HG03457 (cell line): ENCODE measurements around the gene KIF17.

Experiments
- ATAC-seq: cut with Tn5 transposase; IDR thresholded peaks from one replicate; pipeline ENCODE4 v1.9.1; 2021; ENCODE audit warnings: moderate number of reproducible peaks; ENCODE audit not compliant: unreplicated experiment

Gene KIF17

DNA sequence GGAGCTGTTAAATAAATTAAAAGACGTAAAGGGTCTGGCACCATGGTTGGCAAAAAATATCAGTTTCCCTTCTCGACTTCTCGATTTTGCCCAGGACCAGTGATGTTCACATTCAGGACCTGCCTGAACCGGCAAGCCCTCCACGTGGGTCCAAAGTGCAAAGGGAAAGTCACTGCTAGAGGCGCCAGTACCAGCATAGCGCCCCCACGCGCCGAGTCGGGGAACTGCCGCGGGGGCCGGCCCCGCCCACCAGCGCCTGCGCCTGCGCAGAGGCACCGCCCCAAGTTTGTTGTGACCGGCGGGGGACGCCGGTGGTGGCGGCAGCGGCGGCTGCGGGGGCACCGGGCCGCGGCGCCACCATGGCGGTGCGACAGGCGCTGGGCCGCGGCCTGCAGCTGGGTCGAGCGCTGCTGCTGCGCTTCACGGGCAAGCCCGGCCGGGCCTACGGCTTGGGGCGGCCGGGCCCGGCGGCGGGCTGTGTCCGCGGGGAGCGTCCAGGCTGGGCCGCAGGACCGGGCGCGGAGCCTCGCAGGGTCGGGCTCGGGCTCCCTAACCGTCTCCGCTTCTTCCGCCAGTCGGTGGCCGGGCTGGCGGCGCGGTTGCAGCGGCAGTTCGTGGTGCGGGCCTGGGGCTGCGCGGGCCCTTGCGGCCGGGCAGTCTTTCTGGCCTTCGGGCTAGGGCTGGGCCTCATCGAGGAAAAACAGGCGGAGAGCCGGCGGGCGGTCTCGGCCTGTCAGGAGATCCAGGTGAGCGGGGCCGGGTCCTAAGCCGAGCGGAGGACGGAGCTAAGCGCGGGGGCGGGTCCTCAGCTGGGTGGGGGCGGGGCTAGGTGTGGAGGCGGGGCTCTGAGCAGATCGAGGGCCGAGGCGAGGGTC, 84.4 kb downstream of the KIF17 start, which contains the start of gene PINK1:
PINK1 (plus strand) TSS at position 269 of the 875 bp plus-strand sequence; CDS start at position 360, 91 bp downstream.
- ATAC-seq = no peak

- no peak for ATAC-seq
These were observed 85.4 kb downstream of the KIF17 start for GRCh38 chr1:20632386-20632785.

- ATAC-seq = no peak
These were observed 87.1 kb downstream of the KIF17 start for GRCh38 chr1:20630729-20631128.

- ATAC-seq = no peak
These were observed 91.3 kb downstream of the KIF17 start for GRCh38 chr1:20626524-20626923.

DNA sequence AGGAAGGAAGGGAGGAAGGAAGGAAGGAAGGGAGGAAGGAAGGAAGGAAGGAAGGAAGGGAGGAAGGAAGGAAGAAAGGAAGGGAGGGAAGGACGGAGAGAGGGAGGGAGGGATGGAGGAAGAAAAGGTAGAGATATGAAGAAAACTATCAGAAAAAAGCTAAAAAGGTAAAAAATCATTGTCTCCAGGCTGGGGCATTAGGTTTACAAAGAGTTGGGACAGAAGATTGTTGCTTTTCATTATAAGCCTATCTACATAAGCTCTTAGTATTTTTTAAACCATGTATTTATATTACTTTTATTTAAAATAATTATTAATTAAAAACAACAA, 91.7 kb downstream of the KIF17 start:
- ATAC-seq = no peak

GRCh38 chr1:20625176-20626097, 92.4 kb downstream of the KIF17 start:
- no peak for ATAC-seq

GRCh38 chr1:20624709-20625108, 93.1 kb downstream of the KIF17 start:
- ATAC-seq = no peak

DNA sequence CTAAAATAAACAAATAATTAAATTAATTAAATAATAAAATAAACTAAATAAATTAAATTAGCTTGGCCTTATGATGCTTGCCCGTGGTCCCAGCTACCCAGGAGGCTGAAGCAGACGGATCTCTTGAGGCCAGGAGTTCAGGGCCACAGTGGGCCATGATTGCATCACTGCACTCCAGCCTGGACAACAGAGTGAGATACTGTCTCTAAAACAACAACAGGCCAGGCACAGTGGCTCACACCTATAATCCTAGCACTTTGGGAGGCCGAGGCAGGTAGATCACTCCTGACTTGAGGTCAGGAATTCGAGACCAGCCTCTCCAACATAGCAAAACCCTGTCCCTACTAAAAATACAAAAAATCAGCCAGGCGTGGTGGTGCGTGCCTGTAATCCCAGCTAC, 96.8 kb downstream of the KIF17 start:
- no peak for ATAC-seq

DNA sequence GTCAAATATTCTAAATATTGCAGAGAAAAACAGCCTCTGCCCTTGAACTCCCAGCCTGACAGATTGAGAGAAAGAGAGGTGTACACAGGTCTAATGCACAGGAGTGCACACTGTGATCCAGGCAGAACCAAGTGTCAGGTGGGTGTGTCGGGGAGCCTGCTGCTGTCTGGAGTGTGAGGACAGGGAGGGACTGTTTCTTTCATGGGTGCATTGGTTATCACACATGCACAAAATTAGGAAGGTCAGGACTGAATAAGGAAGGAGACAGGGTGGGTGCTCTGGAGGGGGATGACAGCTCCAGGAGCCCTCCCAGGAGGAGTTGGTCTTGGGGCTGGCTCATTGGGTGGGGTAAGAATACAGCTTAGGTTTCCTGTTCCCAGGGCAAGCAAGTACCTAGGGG, 97.8 kb downstream of the KIF17 start:
- ATAC-seq = no peak

GRCh38 chr1:20618550-20618949, 99.3 kb downstream of the KIF17 start:
- ATAC-seq = no peak

GRCh38 chr1:20616847-20617487, 100.8 kb downstream of the KIF17 start:
- no peak for ATAC-seq

DNA sequence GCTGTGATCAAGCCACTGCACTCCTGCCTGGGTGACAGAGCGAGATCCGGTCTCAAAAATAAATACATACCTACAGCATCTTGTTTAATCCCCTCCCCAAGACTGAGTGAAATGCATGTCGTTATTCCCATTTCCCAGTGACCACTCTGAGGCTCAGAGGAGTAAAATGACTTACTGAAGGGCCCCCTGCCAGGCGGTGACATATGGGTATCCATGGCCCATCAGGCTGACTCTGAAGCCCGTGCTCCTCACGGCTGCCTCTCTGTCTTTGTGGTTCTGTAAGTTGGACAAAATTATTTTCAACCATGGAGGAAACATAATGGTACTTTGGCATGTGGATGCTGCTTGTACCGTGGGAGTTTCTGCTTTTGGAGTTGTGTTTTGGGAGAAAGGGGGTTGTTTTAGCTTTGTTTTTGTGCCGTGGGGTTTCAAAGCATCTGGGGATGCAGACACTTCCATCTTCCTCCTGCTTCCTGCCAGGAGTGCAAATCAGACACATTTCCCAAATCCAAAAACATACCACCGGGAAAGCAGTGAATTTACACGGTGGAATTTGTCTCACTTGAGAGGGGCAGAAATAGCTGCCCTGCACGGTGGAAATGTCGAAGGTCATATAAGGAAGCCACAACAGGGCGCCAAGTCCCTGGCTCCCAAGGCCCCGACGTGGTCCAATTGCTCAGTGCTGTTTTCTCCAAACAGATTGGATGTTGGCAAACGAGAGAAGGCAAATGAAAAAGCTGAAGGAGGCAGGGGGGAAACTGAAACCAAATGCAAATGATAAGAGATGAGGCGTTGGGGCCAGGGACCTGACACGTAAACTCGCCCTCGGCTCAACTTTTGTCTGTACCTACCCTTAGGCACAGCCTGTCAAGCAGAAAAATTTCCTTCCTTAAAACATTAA, 101.6 kb downstream of the KIF17 start:
- no peak for ATAC-seq

DNA sequence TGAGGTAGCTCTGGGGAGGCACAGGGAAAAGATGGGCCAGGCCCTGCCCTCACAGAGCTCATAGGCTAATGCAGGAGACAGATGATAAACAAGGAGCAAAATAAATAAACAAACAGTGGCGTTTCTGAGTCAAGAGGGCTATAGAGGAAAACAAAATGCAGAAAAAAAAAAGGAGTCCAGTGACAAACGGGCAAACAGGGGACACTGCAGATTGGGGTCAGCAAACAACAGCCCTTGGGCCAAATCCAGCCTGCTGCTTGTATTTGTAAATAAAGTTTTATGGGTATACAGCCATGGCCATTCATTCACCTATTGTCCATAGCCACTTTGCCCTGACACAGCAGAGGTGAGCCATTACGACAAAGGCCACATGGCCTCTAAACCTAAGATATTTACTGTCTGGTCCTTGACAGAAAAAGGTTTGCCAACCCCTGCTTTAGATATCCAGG, 103.7 kb downstream of the KIF17 start:
- ATAC-seq = no peak
